Forelimb muscle (tissue), 1 donor: ENCODE results near the gene SVIL. TPM values are rescaled to one million over a fixed set of nuclear protein-coding genes. Genes with fewer than 3 reads are reported as not detected.
"Not testable (repeated sequence)": the region's sequence is repeated elsewhere in the genome, so short reads cannot be mapped to it uniquely, and the experiment has no call there.

Source experiments
- DNase-seq: peaks from one replicate; pipeline ENCODE4 v3.0.0-alpha.2; 2013; ENCODE audit warnings: low read depth
- polyA plus RNA-seq: library from polyadenylated mRNA; unstranded; fragments of 120-200 nt; gene quantifications from one replicate; pipeline ENCODE4 v1.2.1, GENCODE V29; 2013; ENCODE audit not compliant: insufficient read length

Gene SVIL
- polyA plus RNA-seq, 1 donor: 223 TPM

DNA sequence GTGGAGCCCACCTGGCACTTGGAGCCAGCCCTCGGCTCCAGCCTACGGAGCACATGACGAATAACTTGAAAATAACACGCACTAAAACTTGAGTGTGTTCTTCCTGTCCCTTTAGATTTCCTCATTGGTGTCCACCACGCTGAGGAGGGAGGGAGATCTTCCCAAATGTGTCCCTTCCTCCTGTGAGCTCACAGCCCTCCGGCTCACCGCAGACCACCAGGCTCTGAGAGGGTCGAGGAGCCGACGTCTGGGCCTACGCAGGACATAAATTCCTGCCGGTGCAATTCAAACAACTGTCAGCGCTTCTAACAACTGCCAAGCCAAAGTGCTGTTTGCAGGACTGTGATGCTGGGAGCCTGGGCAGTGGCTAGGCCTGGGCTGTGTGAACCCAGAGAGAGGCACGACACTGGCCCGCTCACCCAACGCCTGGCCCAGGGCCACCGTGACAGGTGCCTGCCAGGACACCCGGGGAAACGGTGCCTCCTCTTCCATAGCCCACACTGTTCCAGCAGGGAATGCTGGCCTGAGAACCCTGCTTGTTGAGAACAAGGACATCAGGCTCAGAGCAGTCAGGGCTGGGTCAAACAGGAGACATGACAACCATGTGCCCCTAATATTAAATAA is 118.3 kb downstream of the SVIL start:
- DNase-seq: not testable (repeated sequence)

DNA sequence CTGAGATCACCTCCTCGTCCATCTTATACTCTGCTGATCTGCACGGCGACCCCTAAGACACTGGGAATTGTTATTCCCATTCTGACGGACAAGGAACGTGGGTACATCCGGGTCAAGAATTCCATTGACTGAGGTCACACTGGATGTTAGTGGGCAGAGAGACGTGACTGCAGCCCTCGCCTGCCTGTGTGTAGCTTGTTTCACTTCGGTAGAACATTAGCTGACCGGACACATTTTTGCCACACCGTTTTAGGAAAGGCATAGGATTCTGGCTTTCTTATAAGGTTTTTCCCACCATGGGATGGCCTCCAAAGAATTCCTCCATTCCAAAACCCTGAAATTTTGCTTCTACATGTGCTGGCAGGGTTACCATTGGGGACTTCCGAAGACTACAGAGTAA is 118.9 kb downstream of the SVIL start:
- DNase-seq: not testable (repeated sequence)

DNA sequence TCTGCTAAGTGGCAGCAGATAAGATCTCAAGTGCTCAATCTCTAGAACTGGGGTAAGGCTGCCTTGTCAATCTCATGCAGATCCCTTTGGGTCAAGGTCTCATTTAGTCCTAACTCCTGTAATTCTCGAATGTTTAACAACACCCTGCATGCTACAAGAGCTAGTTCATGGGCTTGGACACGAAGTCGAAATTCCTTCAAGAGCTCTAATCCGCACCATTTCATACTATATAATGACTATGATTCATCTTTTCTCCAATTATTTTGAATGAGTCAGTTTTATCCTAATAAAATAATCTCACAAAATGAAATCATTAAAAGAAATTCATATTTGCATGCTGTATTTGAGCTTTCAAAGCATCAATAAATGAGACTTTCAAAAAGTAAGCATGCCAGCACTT is 119.7 kb downstream of the SVIL start:
- DNase-seq: not testable (repeated sequence)

DNA sequence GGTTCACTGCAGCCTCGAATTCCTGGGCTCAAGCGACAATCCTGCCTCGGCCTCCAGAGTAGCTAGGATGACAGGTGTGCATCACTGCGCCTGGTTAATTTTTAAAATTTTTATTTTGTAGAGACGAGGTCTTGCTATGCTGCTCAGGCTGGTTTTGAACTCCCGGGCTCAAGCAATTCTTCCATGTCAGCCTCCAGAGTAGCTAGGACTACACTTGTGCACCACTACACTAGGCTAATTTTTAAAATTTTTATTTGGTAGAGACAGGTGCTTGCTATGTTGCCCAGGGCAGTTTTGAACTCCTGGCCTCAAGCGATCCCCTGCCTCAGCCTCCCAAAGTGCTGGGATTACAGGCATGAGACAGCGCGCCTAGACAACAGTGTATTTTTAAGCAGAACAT is 120.5 kb downstream of the SVIL start:
- no peak for DNase-seq

DNA sequence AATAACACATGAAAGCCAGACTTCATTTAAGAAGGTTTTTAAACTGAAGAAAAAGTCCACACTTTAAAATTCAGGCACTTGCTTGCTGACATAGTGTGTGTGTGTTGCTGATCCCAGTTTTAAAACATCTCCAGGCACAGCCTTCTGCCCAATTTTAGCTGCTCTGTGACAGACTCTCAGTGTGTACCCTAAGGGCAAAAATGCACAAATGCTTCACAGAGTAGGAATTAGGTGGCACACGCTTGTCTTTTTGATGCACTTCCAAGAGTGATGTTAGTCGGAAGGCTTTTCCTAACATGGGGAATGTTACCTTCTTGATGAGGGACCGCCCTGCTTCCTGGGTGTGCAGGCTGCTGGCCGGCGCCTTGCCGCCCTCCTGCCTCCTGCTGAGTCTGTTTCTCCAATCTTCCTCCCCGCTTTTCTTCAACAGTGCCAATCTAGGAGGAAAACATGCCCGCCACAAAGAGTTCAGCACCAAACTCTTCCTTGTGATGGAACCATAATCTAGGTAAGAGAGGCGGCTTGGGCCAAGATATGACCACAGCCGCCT is 122.3 kb downstream of the SVIL start:
- DNase-seq: no peak

DNA sequence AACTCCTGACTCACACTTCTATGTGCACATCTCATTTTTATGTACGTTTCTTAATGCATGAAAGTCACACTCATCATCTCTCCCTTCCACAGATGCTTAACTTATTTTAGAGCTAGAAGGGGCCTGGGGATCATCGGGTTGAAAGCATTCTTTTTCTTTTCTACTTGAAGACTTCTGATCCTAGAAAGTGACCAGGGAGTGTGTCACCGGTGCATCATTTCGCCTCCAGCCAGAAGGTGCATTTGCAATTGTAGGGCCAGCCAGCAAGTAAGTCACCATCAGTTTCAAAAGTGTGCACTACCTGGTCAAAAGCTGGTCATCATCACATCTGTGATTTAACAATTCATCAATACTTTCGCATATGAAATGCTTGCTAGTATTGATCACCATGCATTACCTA is 123.0 kb downstream of the SVIL start:
- not testable (repeated sequence) for DNase-seq

DNA sequence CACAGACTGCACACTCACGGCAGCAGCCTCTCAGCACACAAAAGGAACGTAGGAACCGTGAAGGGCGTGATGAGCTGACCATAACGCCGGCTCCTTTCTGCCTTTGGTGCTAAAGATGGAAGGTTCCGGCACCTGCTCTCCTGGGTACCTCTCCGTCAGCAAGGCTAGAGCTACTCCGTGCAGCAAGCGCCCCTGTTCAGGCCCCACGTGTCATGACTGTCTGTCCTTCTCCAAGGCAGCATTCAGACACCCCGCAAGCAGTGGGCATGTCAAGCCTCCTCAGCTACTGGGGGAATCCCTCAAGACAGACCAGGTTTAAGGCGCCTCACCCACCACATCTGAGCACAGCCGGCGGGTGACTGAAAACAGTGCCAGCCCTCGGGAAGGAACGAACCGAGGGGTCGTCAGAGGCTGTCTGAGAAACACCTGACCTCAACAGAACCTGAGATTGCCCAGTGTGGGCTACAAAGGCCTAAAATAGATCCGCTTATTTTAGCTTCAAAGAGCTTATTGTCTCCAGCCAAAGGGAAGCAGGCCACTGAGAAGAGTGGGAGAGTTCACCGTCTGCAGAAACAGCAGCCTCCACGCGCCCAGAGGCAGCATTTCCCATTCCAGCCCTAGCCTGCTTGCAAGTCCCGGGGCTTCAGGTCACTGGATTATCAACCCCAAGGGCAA is 124.2 kb downstream of the SVIL start:
- DNase-seq: not testable (repeated sequence)

DNA sequence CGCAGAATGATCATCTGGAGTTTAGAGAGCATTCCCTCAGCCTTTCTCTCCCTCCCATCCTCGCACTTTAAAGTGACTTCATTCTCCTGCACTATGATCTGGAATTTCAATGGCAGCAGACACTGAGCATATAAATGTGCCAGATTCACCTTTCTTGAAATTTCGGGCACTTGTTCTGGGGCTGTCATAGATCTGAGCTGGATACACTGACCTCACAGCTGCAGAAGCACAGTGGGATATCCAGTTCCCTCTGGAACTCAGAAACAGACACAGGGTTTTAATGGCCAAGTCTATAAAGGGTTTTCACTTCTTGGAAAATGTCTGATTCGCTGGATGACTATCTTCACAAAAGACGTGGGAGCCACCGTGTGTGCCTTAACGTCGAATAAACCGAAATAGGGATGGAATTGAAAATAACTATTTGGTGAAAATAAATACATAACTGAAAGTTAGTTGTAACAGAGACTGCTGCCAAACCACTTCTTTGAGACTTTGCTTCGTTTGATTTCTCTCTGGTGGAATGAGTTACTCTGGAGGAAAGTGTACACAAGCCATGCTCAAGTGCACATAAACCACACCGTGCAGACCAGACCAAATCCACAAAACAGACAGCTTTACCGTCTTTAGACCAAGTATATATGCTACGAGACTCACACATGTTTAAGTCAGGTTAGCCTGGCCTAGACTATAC is 126.1 kb downstream of the SVIL start:
- no peak for DNase-seq

DNA sequence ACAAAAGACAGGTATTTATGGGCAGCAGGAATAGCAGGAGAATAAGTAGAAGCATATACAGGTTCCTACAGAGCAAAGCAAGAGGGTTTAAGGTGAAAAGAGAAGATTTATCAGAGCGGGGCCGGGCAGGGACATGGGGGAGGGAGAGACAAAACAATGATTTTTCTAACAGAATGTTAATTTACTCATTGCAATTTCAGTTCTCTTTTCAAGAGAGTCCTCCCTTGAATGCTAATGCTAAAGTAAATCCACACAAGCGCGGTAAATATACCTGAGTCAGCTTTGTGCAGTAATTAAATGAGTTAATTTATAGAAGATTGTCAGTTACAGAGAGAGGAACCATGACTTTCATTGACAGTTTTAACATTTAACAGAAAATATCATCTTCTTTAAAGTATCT is 127.0 kb downstream of the SVIL start:
- not testable (repeated sequence) for DNase-seq

DNA sequence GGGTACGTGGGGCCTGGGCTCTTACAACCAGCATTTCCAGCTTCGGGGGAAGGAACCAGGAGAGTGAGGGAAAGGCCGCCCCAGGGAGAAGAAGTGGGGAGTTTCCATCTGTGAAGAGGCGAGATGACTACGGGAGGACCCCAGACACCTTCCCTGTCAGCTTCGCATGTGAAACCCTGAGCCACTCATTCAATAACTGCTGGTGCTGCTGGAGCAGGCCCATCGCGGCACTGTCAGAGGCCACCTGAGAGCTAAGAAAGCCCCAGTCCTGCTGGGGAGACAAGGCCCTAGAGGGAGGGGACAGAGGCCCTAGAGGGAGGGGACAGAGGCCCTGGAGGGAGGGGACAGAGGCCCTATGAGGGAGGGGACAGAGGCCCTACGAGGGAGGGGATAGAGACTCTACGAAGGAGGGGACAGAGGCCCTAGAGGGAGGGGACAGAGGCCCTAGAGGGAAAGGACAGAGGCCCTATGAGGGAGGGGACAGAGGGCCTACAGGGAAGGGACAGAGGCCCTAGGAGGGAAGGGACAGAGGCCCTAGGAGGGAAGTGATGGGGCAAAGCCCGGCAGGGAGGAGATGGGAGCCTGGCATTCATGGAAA is 128.3 kb downstream of the SVIL start:
- not testable (repeated sequence) for DNase-seq

DNA sequence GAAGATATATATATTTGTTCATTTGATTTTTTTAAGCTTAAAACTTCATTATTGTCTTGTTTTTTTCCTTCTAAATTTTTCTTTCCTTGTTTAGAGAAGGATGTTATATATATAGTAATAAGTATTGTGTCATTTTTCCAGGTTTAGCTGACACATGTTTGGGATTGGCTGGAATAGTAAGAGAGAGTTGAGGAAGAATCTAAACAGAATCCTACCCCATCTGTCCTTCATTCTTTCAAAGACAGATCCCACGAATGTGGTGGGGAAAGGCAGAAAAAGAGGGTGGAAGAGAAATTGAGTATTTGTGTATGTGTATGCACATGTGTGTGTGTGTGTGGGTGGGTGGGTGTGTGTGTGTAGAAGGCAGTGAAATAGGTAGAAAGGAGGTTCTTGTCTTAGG is 132.4 kb downstream of the SVIL start:
- no peak for DNase-seq

DNA sequence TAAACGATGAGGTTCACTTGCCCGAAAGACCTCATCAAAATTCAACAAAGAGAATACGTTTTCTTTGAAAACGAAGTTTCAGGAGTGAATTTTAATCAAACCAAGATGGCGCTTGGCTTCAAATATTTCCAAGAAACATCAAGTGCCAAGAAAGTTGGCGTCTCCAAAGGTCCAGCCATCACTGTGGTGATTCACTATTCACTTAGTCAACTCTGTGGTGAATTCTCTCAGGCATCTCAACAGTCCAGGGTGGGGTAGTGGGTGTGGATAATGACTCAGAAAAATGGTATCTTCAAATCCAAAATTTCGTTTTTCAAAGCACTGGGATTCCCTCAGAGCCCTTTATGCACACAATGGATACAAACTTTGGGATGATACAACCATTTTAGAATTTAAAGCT is 133.1 kb downstream of the SVIL start:
- DNase-seq: no peak

DNA sequence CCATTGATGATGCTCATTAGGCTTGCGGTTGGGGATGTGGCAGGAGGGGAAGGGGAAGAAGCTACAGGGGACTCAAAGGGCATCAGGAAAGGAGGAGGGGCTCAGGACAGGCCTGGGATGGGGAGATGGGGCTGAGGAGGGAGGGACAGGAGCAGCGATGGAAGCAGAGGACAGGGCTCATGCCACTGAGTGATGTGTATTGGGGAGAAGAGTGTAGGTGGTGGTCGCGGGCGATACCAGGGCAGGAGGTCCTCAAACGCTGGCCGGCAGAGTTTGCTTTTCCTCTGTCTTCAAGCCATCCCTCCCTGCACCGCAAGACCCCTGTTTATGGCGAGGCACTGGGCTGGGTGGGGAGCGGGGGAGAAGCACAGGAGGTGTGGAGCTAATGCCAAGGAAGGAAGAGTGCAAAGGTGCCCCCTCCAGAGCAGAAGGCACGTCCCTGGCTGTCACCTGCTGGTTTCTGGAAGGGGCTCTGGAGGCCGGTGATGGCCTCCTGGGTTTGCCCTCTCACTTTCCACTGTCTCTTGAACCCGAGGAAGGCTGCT is 134.7 kb downstream of the SVIL start:
- DNase-seq: no peak

DNA sequence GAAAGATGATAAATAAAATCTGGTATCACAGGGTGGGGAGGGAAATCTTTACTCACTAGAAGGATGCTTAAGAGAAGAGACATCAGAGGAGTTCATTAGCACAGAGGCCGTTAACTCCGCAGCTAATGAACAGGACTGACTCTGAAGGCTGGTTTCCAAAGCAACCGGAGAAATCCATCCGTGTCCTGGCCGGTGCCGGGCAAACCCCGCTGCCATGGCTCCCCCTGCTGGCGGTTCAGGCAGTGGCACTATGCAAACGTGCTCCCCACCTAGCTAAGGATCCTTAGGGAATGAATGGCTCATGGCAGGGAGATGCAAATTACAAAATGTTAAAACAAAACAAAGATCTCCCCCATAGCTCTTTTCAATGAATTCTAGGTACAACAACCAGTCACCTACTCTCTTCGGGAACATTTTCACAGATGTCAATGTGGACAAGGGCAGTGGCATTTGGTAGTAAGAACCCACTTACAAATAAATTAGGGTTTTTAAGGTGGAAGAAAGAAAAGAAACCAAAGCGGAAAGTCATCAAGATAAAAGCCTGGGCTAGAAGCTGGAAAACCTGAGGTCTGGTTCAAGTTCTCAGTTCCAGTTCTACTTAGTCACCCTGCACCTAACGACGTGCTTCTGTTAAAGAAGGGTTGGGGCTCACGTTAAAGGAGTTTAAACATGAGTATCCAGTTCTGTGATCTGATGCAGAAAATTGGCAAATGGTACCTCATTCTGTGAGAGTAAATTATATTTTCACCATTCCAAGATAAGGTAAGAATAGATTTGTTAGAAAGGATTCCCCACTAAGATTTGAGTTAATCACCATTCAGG is 138.2 kb downstream of the SVIL start:
- no peak for DNase-seq

DNA sequence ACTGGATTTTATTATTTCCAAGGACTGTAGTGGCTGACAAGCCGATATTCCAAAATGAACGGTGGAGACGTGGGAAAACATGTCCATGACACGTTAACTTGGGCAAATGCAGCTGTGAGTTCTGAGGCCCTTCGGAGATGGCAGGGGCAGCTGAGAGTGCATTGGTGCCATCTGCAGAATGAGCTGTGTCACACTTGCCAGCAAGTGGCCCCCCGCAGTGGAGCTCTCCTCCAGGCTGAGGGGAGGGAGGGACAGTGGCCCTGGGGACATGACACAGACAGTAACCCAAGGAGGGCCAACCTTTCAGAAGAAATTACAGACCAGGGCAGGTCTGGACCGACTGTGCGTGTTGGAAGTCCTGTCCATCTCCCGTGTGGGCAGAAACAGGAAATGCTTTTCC is 139.4 kb downstream of the SVIL start:
- DNase-seq: no peak

DNA sequence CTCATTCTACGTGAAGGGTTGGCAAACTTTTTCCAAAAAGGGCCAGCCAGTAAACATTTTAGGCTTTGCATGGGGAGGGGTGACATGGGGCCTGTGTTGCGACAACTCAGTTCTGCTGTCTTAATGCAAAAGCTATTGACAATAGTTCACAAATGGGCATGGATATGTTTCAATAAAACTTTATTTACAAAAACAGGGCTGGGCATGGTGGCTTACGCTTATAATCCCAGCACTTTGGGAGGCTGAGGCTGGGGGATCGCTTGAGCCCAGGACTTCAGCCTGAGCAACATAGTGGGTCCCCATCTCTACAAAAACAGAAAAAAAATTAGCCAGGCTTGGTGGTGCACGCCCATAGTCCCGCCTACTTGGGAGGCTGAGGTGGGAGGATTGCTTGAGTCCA is 141.1 kb downstream of the SVIL start:
- DNase-seq: no peak

DNA sequence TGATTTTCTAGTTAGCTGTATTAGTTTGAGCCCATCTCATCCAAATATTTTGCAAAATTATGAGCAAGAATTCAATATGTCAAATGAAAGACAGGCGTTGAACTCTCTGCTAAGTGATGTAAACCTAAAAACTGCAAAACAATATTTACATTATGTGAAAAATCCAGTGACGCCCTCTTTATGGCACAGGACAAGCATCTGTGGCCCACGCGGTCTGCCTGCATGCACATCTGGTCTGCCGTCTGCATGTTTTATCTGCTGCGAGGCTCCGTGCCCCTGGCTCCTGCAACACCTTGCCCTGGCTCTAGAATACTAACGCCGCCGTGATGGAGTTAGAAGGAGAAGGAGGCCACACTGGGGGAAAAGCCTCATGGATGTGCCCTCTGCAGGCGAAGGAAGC is 142.0 kb downstream of the SVIL start:
- DNase-seq: no peak

DNA sequence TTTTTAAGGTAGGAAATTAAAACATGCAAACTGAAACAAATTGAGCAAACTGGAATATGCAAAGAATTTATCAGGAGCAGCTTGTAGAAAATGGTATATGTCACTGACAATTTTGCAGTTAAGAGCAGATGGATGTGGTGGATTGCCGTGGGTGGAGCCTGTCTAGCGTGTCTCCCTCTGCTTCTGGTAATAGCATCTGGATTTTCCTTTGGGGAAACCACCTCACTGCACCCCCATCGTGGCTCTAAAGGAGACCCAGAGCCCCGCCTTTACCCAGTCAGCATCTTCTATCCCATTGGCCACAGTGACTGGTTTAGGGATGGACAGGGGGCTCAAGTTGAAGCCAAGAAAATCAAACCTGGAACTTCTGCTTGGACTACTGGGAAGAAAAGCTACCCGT is 142.9 kb downstream of the SVIL start:
- no peak for DNase-seq

DNA sequence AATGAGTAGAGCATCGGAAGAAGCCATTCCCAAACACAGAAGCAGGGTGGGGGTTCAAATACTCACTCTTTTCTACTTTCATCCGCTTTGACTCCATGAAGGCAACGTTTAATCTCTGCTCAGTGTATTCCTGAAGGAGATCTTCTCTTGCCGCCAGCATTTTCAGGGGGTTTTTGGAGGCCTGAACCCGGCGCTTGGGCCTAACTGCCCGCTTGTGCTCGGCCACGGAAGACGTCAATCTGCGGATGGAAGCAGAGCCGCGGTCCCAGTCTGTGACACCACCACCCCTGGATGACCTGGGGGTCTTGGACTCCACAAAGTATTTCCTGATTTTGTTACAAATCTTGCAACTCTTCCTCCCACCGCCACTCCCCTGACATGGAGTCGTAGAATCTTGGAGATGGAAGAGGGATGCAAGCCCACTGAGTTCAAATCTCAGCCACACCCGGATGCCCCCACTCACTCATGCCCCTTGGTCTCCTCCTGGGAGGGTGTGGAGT is 143.9 kb downstream of the SVIL start:
- DNase-seq: not testable (repeated sequence)

DNA sequence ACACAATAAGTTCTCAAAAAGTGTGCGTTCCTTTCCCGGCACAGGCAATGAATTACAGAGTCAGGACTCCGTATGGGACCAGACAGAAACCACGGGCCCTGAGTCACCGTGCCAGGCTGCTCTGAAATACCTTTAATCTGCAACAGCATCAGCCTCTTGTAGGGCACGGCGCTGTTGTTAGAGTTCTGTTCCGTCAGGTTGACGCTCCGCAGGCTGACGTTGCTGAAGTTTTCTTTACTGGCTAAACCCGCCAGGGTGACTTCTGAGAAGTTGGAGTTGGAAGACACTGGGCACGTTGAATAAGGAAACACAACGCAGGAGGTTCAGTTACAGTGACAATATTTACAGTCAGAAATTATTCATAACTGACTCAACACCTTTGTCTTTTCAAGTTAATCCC is 146.3 kb downstream of the SVIL start:
- DNase-seq: not testable (repeated sequence)

DNA sequence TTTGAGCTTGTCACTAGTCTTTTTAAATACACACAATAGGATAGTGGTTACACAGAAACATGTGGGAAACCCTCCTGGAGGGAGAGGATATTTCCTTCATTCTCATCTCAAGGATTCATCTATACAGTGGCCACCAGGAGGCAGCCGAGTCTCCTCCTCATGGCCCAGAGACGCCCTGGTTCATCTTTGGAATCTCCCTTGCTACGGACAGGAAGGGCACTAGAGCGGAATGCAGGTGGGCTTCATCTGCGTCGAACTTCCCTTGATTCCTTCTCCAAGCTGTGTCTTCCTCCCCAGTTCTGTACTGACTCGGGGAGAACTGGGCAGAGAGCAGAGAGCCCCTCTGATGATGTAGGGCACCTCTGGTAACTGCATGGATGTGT is 146.9 kb downstream of the SVIL start:
- DNase-seq: not testable (repeated sequence)
